Fibroblast of lung (primary cell): ENCODE measurements around the gene PELI3. TPM values are rescaled to one million over a fixed set of nuclear protein-coding genes. Genes with fewer than 3 reads are reported as not detected.

Experiments
- DNase-seq, 2 donors: peaks; one replicate each; pipeline versions ENCODE4 v3.0.0 to v3.0.0-alpha.2; 2010; ENCODE audit warnings: low read depth in 2 of 2
- H2AFZ ChIP-seq: 2 replicates; pipeline ENCODE4 v1.5.1; 2012; ENCODE audit warnings: low read length, control low read depth, inconsistent platforms
- H3K27ac ChIP-seq: 2 replicates; pipeline ENCODE4 v1.5.1; 2011; ENCODE audit warnings: low read length, control low read depth; ENCODE audit not compliant: insufficient read depth
- H3K27me3 ChIP-seq: 2 replicates; pipeline ENCODE4 v1.5.1; 2011; ENCODE audit warnings: mild to moderate bottlenecking, low read length; ENCODE audit not compliant: control insufficient read depth, insufficient read depth
- H3K36me3 ChIP-seq: 2 replicates; pipeline ENCODE4 v1.5.1; 2011; ENCODE audit warnings: low read length; ENCODE audit not compliant: control insufficient read depth, insufficient read depth
- H3K4me1 ChIP-seq: 2 replicates; pipeline ENCODE4 v1.5.1; 2011; ENCODE audit warnings: low read length; ENCODE audit not compliant: control insufficient read depth, insufficient read depth; ENCODE audit errors: extremely low read depth
- H3K4me2 ChIP-seq: 2 replicates; pipeline ENCODE4 v1.5.1; 2011; ENCODE audit warnings: low read length, control low read depth; ENCODE audit not compliant: insufficient read depth; ENCODE audit errors: extremely low read depth
- H3K4me3 ChIP-seq, 4 experiments: fragments of 200-600 bp in 1 of 4; sonication (generic) in 1 of 4; replicated peaks in 1 of 4; 2 replicates each; pipeline ENCODE4 v1.5.1; 2011 to 2016; ENCODE audit warnings: low read length in 4 of 4, low read depth in 3 of 4, mild to moderate bottlenecking in 3 of 4, control low read depth in 2 of 4, inconsistent platforms in 1 of 4, mixed read lengths in 1 of 4; ENCODE audit not compliant: insufficient read depth in 1 of 4; ENCODE audit errors: control extremely low read depth in 1 of 4
- H3K79me2 ChIP-seq: 2 replicates; pipeline ENCODE4 v1.5.1; 2012; ENCODE audit warnings: mild to moderate bottlenecking, low read length, inconsistent platforms; ENCODE audit not compliant: control insufficient read depth, insufficient read depth
- H3K9ac ChIP-seq: 2 replicates; pipeline ENCODE4 v1.5.1; 2011; ENCODE audit warnings: mild to moderate bottlenecking, low read length, control low read depth; ENCODE audit not compliant: insufficient read depth
- H3K9me3 ChIP-seq: 2 replicates; pipeline ENCODE4 v1.5.1; 2012; ENCODE audit warnings: low read depth, low read length; ENCODE audit not compliant: control insufficient read depth, insufficient read depth
- H4K20me1 ChIP-seq: 2 replicates; pipeline ENCODE4 v1.5.1; 2011; ENCODE audit warnings: low read length; ENCODE audit not compliant: control insufficient read depth, insufficient read depth; ENCODE audit errors: extremely low read depth
- CTCF ChIP-seq, 2 donors: IDR thresholded peaks in 1 of 2; conservative IDR thresholded peaks in 1 of 2; 1 replicate in 1 of 2; 2 replicates in 1 of 2; pipeline ENCODE4 v1.5.1; 2011 to 2012; ENCODE audit warnings: low read length in 2 of 2, control low read depth in 1 of 2, inconsistent platforms in 1 of 2, low read depth in 1 of 2, mild to moderate bottlenecking in 1 of 2
- EZH2 ChIP-seq: IDR thresholded peaks from 2 replicates; pipeline ENCODE4 v1.5.1; 2012; ENCODE audit warnings: low read length, control low read depth, mild to moderate bottlenecking; ENCODE audit errors: missing control alignments
- polyA plus RNA-seq, 2 donors: library from polyadenylated mRNA; depleted of rRNA in 1 of 2; stranded (reverse) in 1 of 2; unstranded in 1 of 2; fragments of >200 nt; gene quantifications; 2 replicates each; pipeline ENCODE4 v1.2.1, GENCODE V29; 2011 to 2012; ENCODE audit warnings: missing spikeins in 1 of 2
- total RNA-seq: library from RNA; depleted of rRNA; stranded (reverse); fragments of >200 nt; gene quantifications from 2 replicates; pipeline ENCODE4 v1.2.1, GENCODE V29; 2014

The PELI3 gene
- total and polyA plus RNA-seq, 2 donors (not counting 1 experiment from before 2014, with no cell fraction given): 5.0 to 20.3 TPM

- Histone ChIP-seq H4K20me1 (no peaks in the 10 kb centered on the region), H3K27me3 (peaks cover 5% of the 10 kb centered on the region)
Observed at GRCh38 chr11:66418168-66418985, 48.3 kb upstream of the PELI3 start.

GRCh38 chr11:66418986-66419308, 47.8 kb upstream of the PELI3 start:
- Histone ChIP-seq H3K27ac (no peak overlapping the region), H3K9me3 (no peaks in the 10 kb centered on the region), H3K36me3 (no peaks in the 10 kb centered on the region), H3K4me3 (no peak overlapping the region), H3K27me3 (peaks cover 5% of the 10 kb centered on the region), H3K4me2 (no peak overlapping the region), H4K20me1 (no peaks in the 10 kb centered on the region), H2AFZ (no peak overlapping the region), H3K79me2 (no peaks in the 10 kb centered on the region), H3K4me1 (peaks cover 9% of the 10 kb centered on the region), H3K9ac (no peak overlapping the region)
- TF ChIP-seq CTCF (conservative IDR thresholded peaks at IDR 0.05 in 1 of 2, IDR thresholded peaks at IDR 0.05 in 1 of 2; ENCODE audit: low read depth in 1 of 2, low read length in 2 of 2): no peak
- TF ChIP-seq EZH2: no peak
- no peak for DNase-seq

More at GRCh38 chr11:66418168-66418985, 48.3 kb upstream of the PELI3 start:
- TF ChIP-seq EZH2: no peak
- peak; percentile 53 to 66 for TF ChIP-seq CTCF (conservative IDR thresholded peaks at IDR 0.05 in 1 of 2, IDR thresholded peaks at IDR 0.05 in 1 of 2; ENCODE audit: low read depth in 1 of 2, low read length in 2 of 2)
- Histone ChIP-seq H3K4me3 (no peak overlapping the region), H3K9ac (no peak overlapping the region), H3K4me1 (peaks cover 9% of the 10 kb centered on the region), H2AFZ (no peak overlapping the region), H3K27ac (no peak overlapping the region), H3K36me3 (no peaks in the 10 kb centered on the region), H3K4me2 (peak overlapping the region; percentile 48), H3K9me3 (no peaks in the 10 kb centered on the region), H3K79me2 (no peaks in the 10 kb centered on the region)
- peak; percentile 94 to 97 for DNase-seq

- DNase-seq: no peak
- Histone ChIP-seq H3K4me3 (no peak overlapping the region), H2AFZ (no peak overlapping the region), H3K4me1 (peaks cover 9% of the 10 kb centered on the region), H3K9ac (no peak overlapping the region), H3K36me3 (no peaks in the 10 kb centered on the region), H3K79me2 (no peaks in the 10 kb centered on the region), H4K20me1 (no peaks in the 10 kb centered on the region), H3K27me3 (peaks cover 5% of the 10 kb centered on the region), H3K27ac (no peak overlapping the region), H3K4me2 (no peak overlapping the region), H3K9me3 (no peaks in the 10 kb centered on the region)
- TF ChIP-seq EZH2 (no peak), CTCF (conservative IDR thresholded peaks at IDR 0.05 in 1 of 2, IDR thresholded peaks at IDR 0.05 in 1 of 2; ENCODE audit: low read depth in 1 of 2, low read length in 2 of 2) (no peak)
Observed at GRCh38 chr11:66419825-66420224, 46.9 kb upstream of the PELI3 start.
